K562 (cell line): Measurements from ENCODE around the gene POLG. TPM values are rescaled to one million over a fixed set of nuclear protein-coding genes. Genes with fewer than 3 reads are reported as not detected.
A peak's percentile ranks its signal among the peaks of the same experiment; 100 is the strongest.

ENCODE experiments used
- ATAC-seq: fragments of 200-7000 bp; cut with Tn5 transposase; 3 replicates; pipeline ENCODE4 v1.9.1; 2020; ENCODE audit warnings: moderate library complexity
- BruUV-seq: library from RNA; stranded (reverse); fragments of 400-500 nt; replicated peaks from 2 replicates; lab custom pipeline; 2021; lab: Mats Ljungman, UMichigan
- CTCF ChIA-PET: fragments of 300-600 bp; formaldehyde crosslinking; extraction: SDS; loops from one replicate; lab custom pipeline; 2021; ENCODE audit warnings: low intra/inter-chr PET ratio; lab: Yijun Ruan, JAX
- POLR2A ChIA-PET: fragments of 300-600, 350-650 bp; sonication (Branson Sonifier 250); formaldehyde crosslinking; extraction: SDS; loops from one replicate; lab custom pipeline; 2021; ENCODE audit warnings: antibody characterized with exemption, inconsistent platforms; lab: Yijun Ruan, JAX
- DNase-seq, 4 experiments: peaks; one replicate each; pipeline versions ENCODE4 v3.0.0 to v3.0.0-alpha.2; 2011 to 2018; ENCODE audit warnings: low spot score in 3 of 4, mixed read lengths in 3 of 4; ENCODE audit errors: extremely low read depth in 1 of 4
- FAIRE-seq: peaks from 2 replicates; lab custom pipeline; 2011; peaks lifted over from hg19 to GRCh38; lab: Jason Lieb, UNC
- H2AFZ ChIP-seq: 2 replicates; pipeline ENCODE4 v1.6.0; 2011; ENCODE audit warnings: low read depth, low read length, control low read depth, inconsistent platforms
- H3K27ac ChIP-seq: fragments of 200-600 bp; 3 replicates; pipeline ENCODE4 v1.8.0; 2011; ENCODE audit warnings: low read depth, mild to moderate bottlenecking, control low read depth, inconsistent platforms, low read length, moderate library complexity, mixed read lengths; ENCODE audit errors: extremely low read depth
- H3K27me3 ChIP-seq, 2 experiments: fragments of 300-600 bp in 1 of 2; 2 replicates in 1 of 2; 3 replicates in 1 of 2; pipeline versions ENCODE4 v1.6.0 to v1.8.0; 2011; ENCODE audit warnings: inconsistent platforms in 2 of 2, low read length in 2 of 2, mild to moderate bottlenecking in 1 of 2, mixed read lengths in 1 of 2, moderate library complexity in 1 of 2; ENCODE audit not compliant: control insufficient read depth in 2 of 2, insufficient read depth in 2 of 2
- H3K36me3 ChIP-seq: fragments of 300-600 bp; 3 replicates; pipeline ENCODE4 v1.8.0; 2011; ENCODE audit warnings: mild to moderate bottlenecking, low read length, inconsistent platforms; ENCODE audit not compliant: control insufficient read depth, insufficient read depth
- H3K4me1 ChIP-seq, 2 experiments: fragments of 200-600 bp in 1 of 2; replicated peaks in 1 of 2; 2 replicates in 1 of 2; 3 replicates in 1 of 2; pipeline versions ENCODE4 v1.5.1 to v1.8.0; 2011; ENCODE audit warnings: inconsistent platforms in 2 of 2, low read length in 2 of 2, mild to moderate bottlenecking in 1 of 2, mixed read lengths in 1 of 2, moderate library complexity in 1 of 2; ENCODE audit not compliant: control insufficient read depth in 2 of 2, insufficient read depth in 2 of 2
- H3K4me2 ChIP-seq: 2 replicates; pipeline ENCODE4 v1.6.1; 2011; ENCODE audit warnings: low read length, control low read depth, inconsistent platforms, mixed read lengths; ENCODE audit not compliant: insufficient read depth
- H3K4me3 ChIP-seq: fragments of 200-600 bp; sonication (generic), shearing (Covaris generic); 2 replicates; pipeline ENCODE4 v1.5.1; 2016; ENCODE audit warnings: control low read depth, inconsistent platforms
- H3K79me2 ChIP-seq: fragments of 200-600 bp; 3 replicates; pipeline ENCODE4 v1.8.0; 2011; ENCODE audit warnings: low read length, inconsistent platforms; ENCODE audit not compliant: control insufficient read depth, insufficient read depth
- H3K9ac ChIP-seq, 2 experiments: 2 replicates each; pipeline versions ENCODE4 v1.6.0 to v1.6.1; 2011; ENCODE audit warnings: low read depth in 2 of 2, low read length in 2 of 2, control low read depth in 1 of 2, inconsistent platforms in 1 of 2, mild to moderate bottlenecking in 1 of 2, mixed read lengths in 1 of 2; ENCODE audit not compliant: insufficient read depth in 1 of 2
- H3K9me1 ChIP-seq: one replicate; pipeline ENCODE4 v1.6.0; 2011; ENCODE audit warnings: inconsistent platforms, mild to moderate bottlenecking, low read length, moderate library complexity; ENCODE audit not compliant: control insufficient read depth, insufficient read depth
- H3K9me3 ChIP-seq: replicated peaks from 2 replicates; pipeline ENCODE4 v1.5.1; 2011; ENCODE audit warnings: low read depth, low read length, inconsistent platforms; ENCODE audit not compliant: control insufficient read depth, insufficient read depth
- H4K20me1 ChIP-seq: replicated peaks from 2 replicates; pipeline ENCODE4 v1.6.1; 2011; ENCODE audit warnings: low read length, inconsistent platforms, mixed read lengths; ENCODE audit not compliant: control insufficient read depth, insufficient read depth
- KAT7 ChIP-seq: sonication (generic); formaldehyde crosslinking; IDR thresholded peaks from 2 replicates; pipeline ENCODE4 v1.8.0; 2022; ENCODE audit warnings: missing genetic modification reagents, mild to moderate bottlenecking, borderline replicate concordance
- SMARCC2 ChIP-seq: fragments of 450-650 bp; IDR thresholded peaks from 2 replicates; pipeline ENCODE4 v1.6.1; 2017; ENCODE audit warnings: antibody characterized with exemption, moderate library complexity, mild to moderate bottlenecking, low read depth
- WGBS: fragments of 100-300 bp; shearing (Covaris generic); methylation state at CpG from one replicate; pipeline ENCODE4 v1.1.6; 2016; ENCODE audit warnings: low coverage, mixed read lengths; ENCODE audit not compliant: insufficient coverage; ENCODE audit errors: missing lambda C conversion rate; 5-methylcytosine and 5-hydroxymethylcytosine counted together
- in situ Hi-C: fragments of 300-500 bp; cut with MboI; formaldehyde crosslinking; loops from 4 replicates; pipeline ENCODE4 v1.15.0; 2018; ENCODE audit warnings: inconsistent platforms, mixed read lengths
- intact Hi-C: fragments of 100-400 bp; cut with micrococcal nuclease; formaldehyde crosslinking; loops from 2 replicates; pipeline ENCODE4 v1.14.2; 2022
- polyA plus RNA-seq, 8 experiments: library from polyadenylated mRNA; depleted of rRNA in 4 of 8; stranded (reverse) in 5 of 8; unstranded in 3 of 8; fragments of >200 nt; fragmentation: Nextera tagmentation in 2 of 8; fragmentation: Illumina TruSeq in 1 of 8; extraction: Ambion mirVana in 2 of 8; extraction: Trizol in 1 of 8; gene quantifications; 2 replicates each; pipeline versions ENCODE4 v1.2.1 to v1.2.3, GENCODE V29; 2011 to 2014; ENCODE audit warnings: inconsistent platforms in 1 of 8, missing spikeins in 1 of 8
- total RNA-seq, 7 experiments: library from RNA; depleted of rRNA in 6 of 7; stranded (reverse); fragments of >200 nt in 6 of 7; fragmentation: Illumina TruSeq in 2 of 7; extraction: Trizol in 2 of 7; gene quantifications; 2 replicates each; pipeline versions ENCODE4 v1.2.1 to v1.2.3, GENCODE V29; 2011 to 2021; ENCODE audit warnings: low replicate concordance in 1 of 7

POLG gene
- total and polyA plus RNA-seq, 9 of the 15 experiments (the other 6 are each of a cell fraction or from before 2014, with no cell fraction given), result 15.2 to 83.8 (median 38.6) TPM

GRCh38 chr15:89359471-89360293, 25.1 kb upstream of the POLG start:
- 0 out of 2 replicates have a peak overlapping the region, but pooled peaks have one; percentile 81 for H3K4me2 ChIP-seq
- peaks cover 0 to 41% of the 10 kb centered on the region in 2 experiments; a peak in 2 of 5 replicates for H3K4me1 ChIP-seq
- POLR2A ChIA-PET, result interaction anchor here (0.8 to 1.1 kb wide), 4 partner anchors 8 to 59 kb away, joined by 3 to 4 read pairs (median 3); no protein-coding TSS in a partner anchor
- no peaks in the 10 kb centered on the region for H3K9me3 ChIP-seq
- H3K27ac ChIP-seq, result no peak overlapping the region
- intact Hi-C loops (loop anchor here (2.0 to 10.0 kb wide), 2 partner anchors 39 to 195 kb away; no protein-coding TSS in a partner anchor), in situ Hi-C loops (loop anchor here (5.0 kb wide), 1 partner anchor 48 kb away; no protein-coding TSS in a partner anchor)
- peaks cover 23% of the 10 kb centered on the region for H4K20me1 ChIP-seq
- ATAC-seq, result no peak; the same call in 2 of the 3 replicates
- WGBS, result 13% methylated on average over 20 of the region's 32 CpGs
- H3K9ac ChIP-seq, result peak overlapping the region in 1 of 2 experiments; percentile 90; a peak in 1 of 4 replicates
- no TSS peak for BruUV-seq
- no peaks in the 10 kb centered on the region for H3K36me3 ChIP-seq
- TF ChIP-seq SMARCC2, result no peak
- 0 out of 2 replicates have a peak, but pooled peaks have one; percentile 10 for TF ChIP-seq KAT7 (CRISPR knock-in tag)
- FAIRE-seq, result no peak
- H2AFZ ChIP-seq, result peak overlapping the region; percentile 96; the same call in 1 of the 2 replicates
- H3K4me3 ChIP-seq, result no peak overlapping the region
- DNase-seq, result no peak
- no peaks in the 10 kb centered on the region for H3K79me2 ChIP-seq
- CTCF ChIA-PET, result interaction anchor here (0.6 to 5.1 kb wide), 6 partner anchors 40 to 583 kb away, joined by 3 to 65 read pairs (median 10); no protein-coding TSS in a partner anchor
- no peaks in the 10 kb centered on the region for H3K9me1 ChIP-seq
- peaks cover 56 to 88% of the 10 kb centered on the region in 2 experiments for H3K27me3 ChIP-seq
